GM13976 (cell line): ENCODE data around the gene CREB3.
A peak's percentile ranks its signal among the peaks of the same experiment; 100 is the strongest.

Experiments used
- DNase-seq: peaks from one replicate; pipeline ENCODE4 v3.0.0; 2012; ENCODE audit warnings: low spot score
- CTCF ChIP-seq: IDR thresholded peaks from 2 replicates; pipeline ENCODE4 v1.5.1; 2012; ENCODE audit warnings: borderline replicate concordance, mild to moderate bottlenecking; ENCODE audit not compliant: insufficient read depth; ENCODE audit errors: extremely low read depth, missing control alignments, control extremely low read depth
- in situ Hi-C: fragments of 300-500 bp; cut with MboI; formaldehyde crosslinking; loops from one replicate; pipeline ENCODE4 v1.12.0; 2022; ENCODE audit warnings: low sequenced_read_pairs, mixed read lengths, inconsistent platforms; ENCODE audit not compliant: unreplicated experiment

The CREB3 gene

DNA sequence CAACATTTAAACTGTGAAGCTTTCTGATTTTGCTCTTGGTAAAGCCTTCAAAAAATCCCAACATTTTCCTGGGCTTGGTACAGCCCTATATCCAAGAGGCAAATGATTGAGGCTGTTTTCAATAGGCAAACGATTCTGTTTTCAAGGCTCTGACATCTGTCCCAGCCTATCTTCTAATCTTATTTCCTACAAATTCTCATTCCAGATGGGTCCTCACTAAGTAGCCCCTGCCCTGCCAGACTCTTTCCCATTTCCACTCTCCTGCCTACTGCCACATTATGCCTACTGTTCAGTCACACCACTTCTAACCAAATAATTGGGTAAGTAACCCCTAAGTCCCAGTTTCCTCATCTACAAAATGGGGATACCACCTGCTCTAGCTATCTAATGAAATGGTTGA is 13.1 kb downstream of the CREB3 start:
- no peak for TF ChIP-seq CTCF
- in situ Hi-C loops = no loop called here
- DNase-seq = no peak

- no peak for TF ChIP-seq CTCF
- in situ Hi-C loops = no loop called here
- DNase-seq = no peak
Observed at GRCh38 chr9:35746583-35746982, 14.1 kb downstream of the CREB3 start.

- no peak for DNase-seq
- no peak for TF ChIP-seq CTCF
- in situ Hi-C loops = no loop called here
Observed at GRCh38 chr9:35748242-35748857, 15.9 kb downstream of the CREB3 start.

DNA sequence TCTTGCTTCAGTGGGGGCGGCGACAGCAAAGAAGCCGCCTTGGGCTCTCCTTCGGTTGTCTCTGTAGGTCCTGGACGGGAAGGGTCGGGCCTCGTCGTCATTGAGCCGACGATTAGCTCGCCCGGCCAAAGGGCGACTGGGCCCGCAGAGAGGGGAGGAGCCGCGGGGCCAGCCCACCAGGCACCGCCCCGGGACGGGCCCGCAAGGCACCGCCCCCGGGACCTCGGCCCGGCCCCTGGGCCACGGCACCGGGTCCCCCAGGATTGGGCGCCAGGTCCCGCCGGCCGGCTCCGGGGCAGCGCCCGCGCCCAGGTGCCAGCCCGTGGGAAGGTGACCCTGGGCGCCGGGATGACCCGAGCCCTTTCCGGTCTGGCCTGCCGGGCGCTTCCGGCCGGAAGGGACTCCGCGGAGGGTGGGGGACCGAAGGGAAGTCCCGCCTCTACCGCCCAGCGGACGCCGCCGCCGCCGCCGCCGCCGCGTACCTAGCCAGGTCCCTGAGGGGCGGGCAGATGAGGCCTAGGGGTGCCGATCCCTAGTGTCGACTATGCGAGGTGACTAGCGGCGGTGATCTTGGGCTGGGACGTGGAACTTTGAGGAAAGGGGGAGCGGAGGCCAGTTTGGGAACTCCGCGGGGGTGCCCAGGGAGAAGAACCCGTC is 16.5 kb downstream of the CREB3 start, which contains the start of the genes GBA2 and RGP1:
Gene GBA2, minus strand, starts transcription at position 371 of the 657 bp plus-strand sequence. CDS start 524 bp downstream, outside the sequence.
Gene RGP1, plus strand, starts transcription at position 430 of the 657 bp plus-strand sequence. CDS start 469 bp downstream, outside the sequence.
- DNase-seq = peak; percentile 90
- no peak for TF ChIP-seq CTCF
- in situ Hi-C loops = no loop called here

GRCh38 chr9:35749515-35750255 is 17.2 kb downstream of the CREB3 start:
- peak; percentile 57 for DNase-seq
- in situ Hi-C loops = no loop called here
- TF ChIP-seq CTCF = no peak

DNA sequence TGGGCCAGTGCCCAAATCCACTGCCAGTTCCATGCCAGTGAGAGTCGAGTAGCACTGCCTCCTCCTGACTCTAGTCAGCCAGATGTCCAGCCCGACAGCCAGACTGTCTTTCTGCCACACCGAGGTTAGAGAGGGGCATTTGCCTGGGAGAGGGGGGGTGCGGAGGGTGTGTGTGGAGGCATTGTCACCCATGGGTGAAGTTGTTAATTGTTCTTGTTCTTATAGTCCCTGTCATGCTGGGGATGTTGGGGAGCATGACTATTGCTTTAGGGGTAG is 17.7 kb downstream of the CREB3 start:
- no peak for DNase-seq
- in situ Hi-C loops = no loop called here
- TF ChIP-seq CTCF = no peak
